Activated CD8-positive, alpha-beta T cell treated with anti-CD3 and anti-CD28 coated beads for 36 hours (primary cell): Measurements from ENCODE around the gene FRMPD2. TPM values are rescaled to one million over a fixed set of nuclear protein-coding genes. Genes with fewer than 3 reads are reported as not detected.
"Not testable (repeated sequence)": the region's sequence is repeated elsewhere in the genome, so short reads cannot be mapped to it uniquely, and the experiment has no call there.

Source experiments
- ATAC-seq: fragments of 200-7000 bp; cut with Tn5 transposase; one replicate; pipeline ENCODE4 v1.10.0; 2021; ENCODE audit warnings: mild to moderate bottlenecking, moderate library complexity
- CTCF ChIA-PET: fragments of 350-600 bp; sonication (Branson Sonifier 250); formaldehyde crosslinking; loops from one replicate; lab custom pipeline; 2021; ENCODE audit warnings: antibody characterized with exemption; lab: Charles Lee
- POLR2A ChIA-PET: fragments of 350-600 bp; sonication (Branson Sonifier 250); formaldehyde crosslinking; loops from one replicate; lab custom pipeline; 2021; ENCODE audit warnings: antibody characterized with exemption; lab: Charles Lee
- DNase-seq: peaks from one replicate; pipeline ENCODE4 v3.0.0-alpha.2; 2020
- H3K27ac Mint-ChIP-seq: one replicate; pipeline ENCODE4 v1.8.0; 2021; ENCODE audit warnings: mild to moderate bottlenecking, mixed read lengths
- H3K27me3 Mint-ChIP-seq: one replicate; pipeline ENCODE4 v1.8.0; 2021; ENCODE audit warnings: mixed read lengths
- H3K36me3 Mint-ChIP-seq: one replicate; pipeline ENCODE4 v1.8.0; 2021; ENCODE audit warnings: low read depth, mixed read lengths
- H3K4me1 Mint-ChIP-seq: one replicate; pipeline ENCODE4 v1.8.0; 2021; ENCODE audit warnings: low read depth, mixed read lengths
- H3K4me3 Mint-ChIP-seq: one replicate; pipeline ENCODE4 v1.8.0; 2021; ENCODE audit warnings: mild to moderate bottlenecking, moderate library complexity, mixed read lengths
- H3K9me3 Mint-ChIP-seq: one replicate; pipeline ENCODE4 v1.8.0; 2021; ENCODE audit warnings: mixed read lengths
- intact Hi-C: fragments of 100-400 bp; cut with micrococcal nuclease; formaldehyde crosslinking; loops from one replicate; pipeline ENCODE4 v1.10.0; 2022
- total RNA-seq, 2 experiments: library from RNA; stranded (reverse); gene quantifications; one replicate each; pipeline ENCODE4 v1.2.3, GENCODE V29; 2021
- TF ChIP-seq, protein P1 (sequence below): fragments of 200-600 bp; IDR thresholded peaks from one replicate; pipeline ENCODE4 v1.8.0; 2022; ENCODE audit warnings: antibody characterized with exemption, mild to moderate bottlenecking

Gene FRMPD2
- total RNA-seq, 2 experiments from 2014 or later = not detected

DNA sequence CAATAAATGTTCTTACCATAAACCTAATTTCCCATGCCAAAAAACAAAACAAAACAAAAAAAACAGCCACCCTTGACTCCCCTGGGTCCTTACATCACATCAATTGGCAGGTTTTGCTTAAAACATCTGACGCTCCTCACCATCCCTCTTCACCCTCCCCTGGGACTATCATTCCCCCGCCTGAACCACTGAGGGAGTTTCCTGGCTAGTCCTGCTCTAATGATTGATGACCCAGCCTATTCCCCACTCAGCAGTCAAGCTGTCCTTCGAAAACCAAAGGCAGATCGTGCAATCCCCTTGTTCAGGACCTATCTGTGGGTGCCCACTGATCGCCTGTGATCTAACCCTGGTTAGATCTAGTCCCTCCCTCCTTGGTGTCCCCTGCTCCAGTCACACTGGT, 11.2 kb upstream of the FRMPD2 start:
- TF ChIP-seq, protein P1, sequence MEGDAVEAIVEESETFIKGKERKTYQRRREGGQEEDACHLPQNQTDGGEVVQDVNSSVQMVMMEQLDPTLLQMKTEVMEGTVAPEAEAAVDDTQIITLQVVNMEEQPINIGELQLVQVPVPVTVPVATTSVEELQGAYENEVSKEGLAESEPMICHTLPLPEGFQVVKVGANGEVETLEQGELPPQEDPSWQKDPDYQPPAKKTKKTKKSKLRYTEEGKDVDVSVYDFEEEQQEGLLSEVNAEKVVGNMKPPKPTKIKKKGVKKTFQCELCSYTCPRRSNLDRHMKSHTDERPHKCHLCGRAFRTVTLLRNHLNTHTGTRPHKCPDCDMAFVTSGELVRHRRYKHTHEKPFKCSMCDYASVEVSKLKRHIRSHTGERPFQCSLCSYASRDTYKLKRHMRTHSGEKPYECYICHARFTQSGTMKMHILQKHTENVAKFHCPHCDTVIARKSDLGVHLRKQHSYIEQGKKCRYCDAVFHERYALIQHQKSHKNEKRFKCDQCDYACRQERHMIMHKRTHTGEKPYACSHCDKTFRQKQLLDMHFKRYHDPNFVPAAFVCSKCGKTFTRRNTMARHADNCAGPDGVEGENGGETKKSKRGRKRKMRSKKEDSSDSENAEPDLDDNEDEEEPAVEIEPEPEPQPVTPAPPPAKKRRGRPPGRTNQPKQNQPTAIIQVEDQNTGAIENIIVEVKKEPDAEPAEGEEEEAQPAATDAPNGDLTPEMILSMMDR = no peak
- Mint-ChIP-seq H3K9me3 (peaks cover 9% of the 10 kb centered on the region), H3K4me1 (peaks cover 9% of the 10 kb centered on the region), H3K4me3 (no peak overlapping the region), H3K27ac (no peak overlapping the region), H3K27me3 (peaks cover 7% of the 10 kb centered on the region), H3K36me3 (no peaks in the 10 kb centered on the region)
- no peak for DNase-seq
- intact Hi-C loops = no loop called here
- no peak for ATAC-seq
- CTCF ChIA-PET = no interaction called here
- POLR2A ChIA-PET = no interaction called here

DNA sequence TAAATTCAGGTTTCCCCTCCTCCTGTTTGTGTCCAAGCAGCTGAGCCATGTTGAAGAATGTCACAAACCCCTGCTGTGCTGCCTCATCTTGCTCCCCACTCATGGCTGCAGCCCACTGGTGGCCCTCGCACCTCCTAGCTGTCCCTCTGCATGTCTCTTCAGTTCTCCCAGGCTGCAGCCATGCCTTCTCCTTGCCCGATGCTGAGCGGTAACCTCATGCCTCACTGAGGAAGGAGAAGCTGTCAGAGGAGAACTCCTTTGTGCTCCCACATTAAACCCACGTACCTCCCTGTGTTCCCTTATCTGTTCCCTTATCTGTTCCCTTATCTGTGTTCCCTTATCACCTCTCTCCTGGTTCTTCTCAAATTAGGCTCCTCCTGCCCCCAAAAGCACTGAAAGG, 10.3 kb upstream of the FRMPD2 start:
- ChIA-PET POLR2A (no interaction called here), CTCF (no interaction called here)
- Mint-ChIP-seq H3K36me3 (no peaks in the 10 kb centered on the region), H3K27me3 (peaks cover 9% of the 10 kb centered on the region), H3K4me1 (peaks cover 9% of the 10 kb centered on the region), H3K27ac (no peak overlapping the region), H3K9me3 (peaks cover 9% of the 10 kb centered on the region), H3K4me3 (no peak overlapping the region)
- intact Hi-C loops = no loop called here
- ATAC-seq = no peak
- TF ChIP-seq, protein P1 = no peak
- DNase-seq = no peak

DNA sequence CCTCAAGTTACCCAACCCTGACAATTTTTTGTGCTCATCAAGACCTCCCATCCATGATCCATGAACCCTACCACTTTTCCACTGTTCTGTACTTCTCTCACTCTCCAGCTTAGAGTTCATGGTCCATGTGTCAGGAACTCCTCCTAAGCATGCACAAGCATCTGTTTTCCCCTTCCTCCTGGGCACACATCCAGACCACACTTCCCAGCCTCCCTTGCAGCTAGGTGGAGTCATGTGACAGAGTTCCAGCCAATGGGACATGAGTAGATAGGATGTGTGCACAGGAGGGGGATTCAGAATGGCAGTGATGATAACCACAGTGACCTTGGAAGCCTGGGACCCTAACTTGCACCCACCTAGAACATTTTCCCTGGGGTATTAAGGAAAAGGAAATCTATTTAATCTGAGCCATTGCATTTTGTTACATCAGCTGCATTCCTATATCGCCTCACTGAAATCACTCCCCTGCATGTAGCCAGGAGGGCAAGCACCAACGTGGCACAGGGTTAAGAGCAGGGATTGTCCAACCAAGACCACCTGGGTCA, 9.6 kb upstream of the FRMPD2 start:
- CTCF ChIA-PET = no interaction called here
- ATAC-seq = no peak
- H3K4me3 Mint-ChIP-seq = no peak overlapping the region

DNA sequence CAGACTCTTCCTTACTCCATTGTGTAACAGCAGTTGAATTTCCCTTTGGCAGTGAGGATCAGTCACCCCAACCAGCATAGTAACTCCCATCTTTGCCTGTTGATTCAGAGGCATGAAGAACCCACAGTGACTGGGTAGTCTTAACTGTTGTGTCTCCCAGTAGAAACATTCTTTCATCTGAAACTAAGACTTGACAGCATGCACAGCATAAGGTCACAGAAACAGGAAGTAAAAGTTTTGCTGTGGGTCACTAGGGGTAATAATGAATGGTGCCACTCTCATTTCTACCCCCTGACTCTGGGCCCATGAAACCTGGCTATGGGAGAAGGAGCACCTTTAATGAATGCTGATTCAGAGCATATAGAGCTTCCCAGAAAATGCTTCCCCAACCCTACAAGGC, 8.3 kb upstream of the FRMPD2 start:
- TF ChIP-seq, protein P1 = no peak
- H3K9me3 Mint-ChIP-seq = peaks cover 9% of the 10 kb centered on the region
- POLR2A ChIA-PET = no interaction called here
- peaks cover 12% of the 10 kb centered on the region for H3K27me3 Mint-ChIP-seq
- no peaks in the 10 kb centered on the region for H3K36me3 Mint-ChIP-seq
- intact Hi-C loops = no loop called here
- no peak for ATAC-seq
- DNase-seq = no peak
- H3K4me3 Mint-ChIP-seq = no peak overlapping the region
- H3K27ac Mint-ChIP-seq = no peak overlapping the region
- H3K4me1 Mint-ChIP-seq = no peaks in the 10 kb centered on the region
- CTCF ChIA-PET = interaction anchor here (1.0 to 1.1 kb wide), 2 partner anchors 57 to 374 kb away, joined by 3 read pairs; no protein-coding TSS in a partner anchor

More for the DNA sequence above, 9.6 kb upstream of the FRMPD2 start:
- POLR2A ChIA-PET = no interaction called here
- no peak for DNase-seq
- intact Hi-C loops = no loop called here
- H3K27ac Mint-ChIP-seq = no peak overlapping the region
- H3K4me1 Mint-ChIP-seq = peaks cover 5% of the 10 kb centered on the region
- H3K27me3 Mint-ChIP-seq = peaks cover 9% of the 10 kb centered on the region
- H3K9me3 Mint-ChIP-seq = peaks cover 9% of the 10 kb centered on the region
- H3K36me3 Mint-ChIP-seq = no peaks in the 10 kb centered on the region
- TF ChIP-seq, protein P1 = no peak

DNA sequence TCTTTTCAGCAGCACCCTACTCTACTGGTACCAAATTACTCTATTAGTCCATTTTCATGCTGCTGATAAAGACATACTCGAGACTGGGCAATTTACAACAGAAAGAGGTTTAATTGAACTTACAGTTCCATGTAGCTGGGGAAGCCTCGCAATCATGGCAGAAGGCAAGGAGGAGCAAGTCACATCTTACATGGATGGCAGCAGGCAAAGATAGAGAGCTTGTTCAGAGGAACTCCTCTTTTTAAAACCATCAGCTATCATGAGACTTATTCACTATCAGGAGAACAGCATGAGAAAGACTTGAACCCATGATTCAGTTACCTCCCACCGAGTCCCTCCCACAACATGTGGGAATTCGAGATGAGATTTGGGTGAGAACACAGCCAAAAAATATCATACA, 7.2 kb upstream of the FRMPD2 start:
- H3K4me1 Mint-ChIP-seq, DNase-seq, POLR2A ChIA-PET, H3K9me3 Mint-ChIP-seq, intact Hi-C loops, ATAC-seq, CTCF ChIA-PET, H3K4me3 Mint-ChIP-seq, H3K27ac Mint-ChIP-seq, H3K36me3 Mint-ChIP-seq: not testable (repeated sequence)
- H3K27me3 Mint-ChIP-seq = peaks cover 12% of the 10 kb centered on the region
